Common myeloid progenitor, CD34-positive (primary cell): ENCODE results near the gene SEC31A.
"Not testable (repeated sequence)": the region's sequence is repeated elsewhere in the genome, so short reads cannot be mapped to it uniquely, and the experiment has no call there.

Source experiments
- CTCF ChIA-PET: fragments of 350-600 bp; sonication (Branson Sonifier 250); formaldehyde crosslinking; loops from one replicate; lab custom pipeline; 2021; ENCODE audit warnings: antibody characterized with exemption; lab: Charles Lee
- POLR2A ChIA-PET: fragments of 350-600 bp; sonication (Branson Sonifier 250); formaldehyde crosslinking; loops from one replicate; lab custom pipeline; 2021; ENCODE audit warnings: antibody characterized with exemption; lab: Charles Lee
- DNase-seq, 3 donors: peaks; one replicate each; pipeline versions ENCODE4 v3.0.0 to v3.0.0-alpha.2; 2013
- H3K27ac ChIP-seq, 2 experiments: 1 replicate in 1 of 2; 2 replicates in 1 of 2; pipeline ENCODE4 v1.7.0; 2013; ENCODE audit warnings: inconsistent platforms in 2 of 2, low read length in 2 of 2, mild to moderate bottlenecking in 2 of 2, low read depth in 1 of 2, moderate library complexity in 1 of 2; ENCODE audit not compliant: severe bottlenecking in 2 of 2, insufficient read depth in 1 of 2, poor library complexity in 1 of 2
- H3K27me3 ChIP-seq, 5 experiments: replicated peaks in 2 of 5; 1 replicate in 3 of 5; 2 replicates in 2 of 5; pipeline versions ENCODE4 v1.6.1 to v1.7.0; 2013; ENCODE audit warnings: low read length in 4 of 5, mild to moderate bottlenecking in 2 of 5, moderate library complexity in 2 of 5, inconsistent platforms in 1 of 5; ENCODE audit not compliant: insufficient read depth in 5 of 5, control insufficient read depth in 4 of 5
- H3K36me3 ChIP-seq, 4 experiments: 1 replicate in 2 of 4; 2 replicates in 2 of 4; pipeline versions ENCODE4 v1.6.1 to v1.7.0; 2013; ENCODE audit warnings: low read length in 3 of 4, control low read depth in 1 of 4, mild to moderate bottlenecking in 1 of 4; ENCODE audit not compliant: control insufficient read depth in 4 of 4, insufficient read depth in 4 of 4
- H3K4me1 ChIP-seq, 4 experiments: 1 replicate in 3 of 4; 2 replicates in 1 of 4; pipeline versions ENCODE4 v1.6.1 to v1.7.1; 2013; ENCODE audit warnings: low read length in 3 of 4, mild to moderate bottlenecking in 3 of 4, control low read depth in 1 of 4, inconsistent platforms in 1 of 4, moderate library complexity in 1 of 4; ENCODE audit not compliant: control insufficient read depth in 4 of 4, insufficient read depth in 4 of 4; ENCODE audit errors: control extremely low read depth in 1 of 4
- H3K4me3 ChIP-seq, 7 experiments: 1 replicate in 4 of 7; 2 replicates in 3 of 7; pipeline versions ENCODE4 v1.5.1 to v1.7.0; 2013; ENCODE audit warnings: mild to moderate bottlenecking in 7 of 7, low read length in 6 of 7, moderate library complexity in 6 of 7, inconsistent platforms in 2 of 7, low read depth in 2 of 7, control low read depth in 1 of 7; ENCODE audit not compliant: insufficient read depth in 4 of 7, control insufficient read depth in 1 of 7; ENCODE audit errors: extremely low read depth in 1 of 7
- H3K9me3 ChIP-seq, 5 experiments: 1 replicate in 4 of 5; 2 replicates in 1 of 5; pipeline versions ENCODE4 v1.6.1 to v1.7.1; 2013; ENCODE audit warnings: low read length in 4 of 5, mild to moderate bottlenecking in 2 of 5, inconsistent platforms in 1 of 5, low read depth in 1 of 5, moderate library complexity in 1 of 5; ENCODE audit not compliant: control insufficient read depth in 4 of 5, insufficient read depth in 2 of 5; ENCODE audit errors: control extremely low read depth in 1 of 5
- WGBS: methylation state at CpG from one replicate; pipeline ENCODE4 v1.1.5; 2013; ENCODE audit not compliant: insufficient coverage; 5-methylcytosine and 5-hydroxymethylcytosine counted together

Gene SEC31A

DNA sequence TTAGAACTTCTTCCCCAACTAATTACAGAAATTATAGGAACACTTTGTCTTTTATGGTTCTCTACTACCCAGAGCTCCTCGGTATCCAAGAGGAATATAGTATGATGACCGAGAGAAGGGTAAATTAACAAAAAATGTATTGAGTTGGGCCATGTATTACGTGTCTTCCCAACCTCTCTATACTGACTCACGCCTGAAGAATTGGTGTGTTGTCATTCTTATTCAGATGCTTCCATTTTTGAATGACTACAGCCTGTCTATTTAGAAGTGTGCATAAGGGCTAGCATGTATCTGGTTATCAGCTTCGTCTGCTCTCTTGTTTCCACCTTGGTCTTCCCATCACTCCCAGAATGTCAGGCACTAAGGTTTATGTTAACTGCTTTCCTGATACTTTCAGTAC lies 67.9 kb downstream of the SEC31A start:
- WGBS: 100% methylated on average over 1 of the region's 5 CpGs
- H3K27me3 ChIP-seq: no peaks in the 10 kb centered on the region
- H3K27ac ChIP-seq: no peak overlapping the region
- CTCF ChIA-PET: no interaction called here
- H3K36me3 ChIP-seq: peaks cover 38 to 71% (median 53%) of the 10 kb centered on the region in 4 experiments
- H3K4me3 ChIP-seq: no peak overlapping the region
- POLR2A ChIA-PET: no interaction called here
- DNase-seq: no peak
- H3K4me1 ChIP-seq: peaks cover 6 to 14% (median 10%) of the 10 kb centered on the region in 4 experiments
- no peaks in the 10 kb centered on the region for H3K9me3 ChIP-seq

GRCh38 chr4:82820689-82821088 lies 70.3 kb downstream of the SEC31A start:
- H3K36me3 ChIP-seq: peaks cover 36 to 62% (median 45%) of the 10 kb centered on the region in 4 experiments
- peaks cover 6 to 18% (median 13%) of the 10 kb centered on the region in 4 experiments for H3K4me1 ChIP-seq
- DNase-seq: no peak
- H3K27me3 ChIP-seq: no peaks in the 10 kb centered on the region
- no CpG with 5 or more reads among the region's 2 CpGs for WGBS
- no peak overlapping the region for H3K27ac ChIP-seq
- CTCF ChIA-PET: interaction anchor here (1.0 kb wide), 1 partner anchor 9 kb away, joined by 3 read pairs; no protein-coding TSS in a partner anchor
- POLR2A ChIA-PET: no interaction called here
- no peak overlapping the region for H3K4me3 ChIP-seq
- H3K9me3 ChIP-seq: no peaks in the 10 kb centered on the region

- ChIA-PET CTCF (interaction anchor here (1.3 to 2.2 kb wide), 5 partner anchors 14 to 81 kb away, joined by 4 to 5 read pairs (median 5); no protein-coding TSS in a partner anchor), POLR2A (interaction anchor here (0.6 kb wide), 1 partner anchor 1412 kb away, joined by 3 read pairs; no protein-coding TSS in a partner anchor)
- DNase-seq: peak; percentile 25 to 84 (median 72)
- no peak overlapping the region for H3K4me3 ChIP-seq
- H3K9me3 ChIP-seq: no peaks in the 10 kb centered on the region
- WGBS: 100% methylated on average over 1 of the region's 2 CpGs
- H3K36me3 ChIP-seq: peaks cover 23 to 53% (median 30%) of the 10 kb centered on the region in 4 experiments
- H3K27me3 ChIP-seq: no peaks in the 10 kb centered on the region
- H3K4me1 ChIP-seq: peaks cover 6 to 18% (median 13%) of the 10 kb centered on the region in 4 experiments
- peak overlapping the region; percentile 59 to 80 for H3K27ac ChIP-seq
Observed at GRCh38 chr4:82818664-82819662, 72.0 kb downstream of the SEC31A start.

GRCh38 chr4:82816874-82817273 lies 74.1 kb downstream of the SEC31A start:
- ChIA-PET POLR2A (interaction anchor here (0.6 kb wide), 1 partner anchor 31 kb away, joined by 3 read pairs; no protein-coding TSS in a partner anchor), CTCF (interaction anchor here (0.6 to 1.0 kb wide), 3 partner anchors 14 to 152 kb away, joined by 3 to 4 read pairs (median 3); no protein-coding TSS in a partner anchor)
- not testable (repeated sequence) for H3K4me3 ChIP-seq, DNase-seq, H3K9me3 ChIP-seq, H3K27ac ChIP-seq, H3K27me3 ChIP-seq
- peaks cover 8 to 35% (median 13%) of the 10 kb centered on the region in 4 experiments for H3K36me3 ChIP-seq
- 100% methylated on average over 3 of the region's 6 CpGs for WGBS
- peaks cover 6 to 22% (median 17%) of the 10 kb centered on the region in 4 experiments for H3K4me1 ChIP-seq

- ChIA-PET POLR2A (no interaction called here), CTCF (no interaction called here)
- no CpG with 5 or more reads among the region's 1 CpG for WGBS
- H3K4me3 ChIP-seq: no peak overlapping the region
- H3K4me1 ChIP-seq: peaks cover 5 to 20% (median 15%) of the 10 kb centered on the region in 4 experiments
- H3K36me3 ChIP-seq: peaks cover 0 to 16% (median under 1%) of the 10 kb centered on the region in 4 experiments
- H3K9me3 ChIP-seq: no peaks in the 10 kb centered on the region
- no peak for DNase-seq
- no peak overlapping the region for H3K27ac ChIP-seq
- no peaks in the 10 kb centered on the region for H3K27me3 ChIP-seq
Observed at GRCh38 chr4:82814034-82814433, 76.9 kb downstream of the SEC31A start.

- Histone ChIP-seq H3K27ac (no peak overlapping the region), H3K27me3 (no peaks in the 10 kb centered on the region), H3K36me3 (peaks cover 0 to 2% (median 0%) of the 10 kb centered on the region in 4 experiments), H3K4me3 (no peak overlapping the region), H3K4me1 (peaks cover 0 to 7% (median 5%) of the 10 kb centered on the region in 4 experiments), H3K9me3 (no peaks in the 10 kb centered on the region)
- POLR2A ChIA-PET: no interaction called here
- CTCF ChIA-PET: interaction anchor here (1.0 to 1.9 kb wide), 4 partner anchors 9 to 90 kb away, joined by 3 to 4 read pairs (median 3); no protein-coding TSS in a partner anchor
- DNase-seq: peak in 2 of 3 donors; percentile 32 to 47
- 10% methylated on average over 3 of the region's 6 CpGs for WGBS
Observed at GRCh38 chr4:82811838-82812341, 79.1 kb downstream of the SEC31A start.
